Myocyte (in vitro differentiated cells): ENCODE data around the gene AGPAT2. TPM values are rescaled to one million over a fixed set of nuclear protein-coding genes. Genes with fewer than 3 reads are reported as not detected.

Source experiments
- DNase-seq: peaks from one replicate; pipeline ENCODE4 v3.0.0-alpha.2; 2012; ENCODE audit warnings: low read depth
- total RNA-seq: library from RNA; depleted of rRNA; stranded (reverse); fragments of >200 nt; gene quantifications from 2 replicates; pipeline ENCODE4 v1.2.3, GENCODE V29; 2014

Gene AGPAT2
- total RNA-seq, 1 donor from 2014 or later: 21.3 TPM

DNA sequence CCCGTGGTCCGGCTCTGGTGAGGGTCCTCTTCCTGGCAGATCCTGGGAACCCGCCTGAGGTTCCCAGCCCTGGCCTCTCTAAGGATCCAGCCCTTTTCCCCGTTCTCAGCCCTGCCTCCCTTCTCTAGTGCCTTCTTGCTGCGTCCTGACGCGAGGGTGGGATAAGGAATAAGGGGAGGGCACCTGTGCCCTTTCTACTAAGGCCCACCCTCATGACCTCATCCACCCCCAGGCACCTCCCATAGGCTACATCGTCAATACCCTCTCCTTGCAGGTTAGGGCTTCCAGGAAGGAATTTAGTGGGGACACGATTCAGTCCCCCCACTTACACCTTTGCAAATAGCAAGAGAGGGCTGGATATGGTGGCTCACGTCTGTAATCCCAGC is 14.4 kb upstream of the AGPAT2 start:
- DNase-seq: no peak

DNA sequence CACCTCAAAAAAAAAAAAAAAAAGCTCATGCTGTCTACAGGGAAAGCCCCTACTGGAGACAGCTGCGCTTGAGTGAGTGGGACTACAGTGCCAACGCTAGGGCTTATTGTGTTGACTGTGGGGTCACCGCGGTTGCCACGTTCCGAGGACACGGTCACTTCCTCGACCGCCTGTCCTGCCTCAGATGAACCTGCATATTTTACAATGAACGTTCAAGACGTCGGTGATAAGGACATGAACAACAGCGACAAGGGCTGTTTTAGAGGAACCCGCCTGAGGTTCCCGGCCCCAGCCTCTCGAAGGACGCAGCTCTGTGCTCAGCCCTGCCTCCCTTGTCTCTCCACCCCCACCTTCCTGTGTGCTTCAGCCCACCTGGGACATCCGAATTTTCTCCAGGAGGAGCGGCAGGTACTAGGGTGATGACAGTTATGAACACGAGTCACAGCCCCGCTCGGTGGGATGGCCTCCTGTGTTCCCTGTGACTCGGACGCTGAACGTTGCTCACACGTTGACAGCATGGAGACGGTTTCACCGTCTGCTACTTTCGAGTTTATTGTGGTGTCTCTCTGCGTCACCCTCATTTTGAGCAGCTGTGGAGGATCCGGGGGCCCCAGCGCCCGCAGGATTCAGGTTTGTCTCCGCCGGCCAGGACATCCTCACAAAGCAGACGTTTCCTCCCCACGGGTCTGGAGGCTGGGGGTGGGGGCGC is 13.9 kb upstream of the AGPAT2 start:
- peak; percentile 77 for DNase-seq

DNA sequence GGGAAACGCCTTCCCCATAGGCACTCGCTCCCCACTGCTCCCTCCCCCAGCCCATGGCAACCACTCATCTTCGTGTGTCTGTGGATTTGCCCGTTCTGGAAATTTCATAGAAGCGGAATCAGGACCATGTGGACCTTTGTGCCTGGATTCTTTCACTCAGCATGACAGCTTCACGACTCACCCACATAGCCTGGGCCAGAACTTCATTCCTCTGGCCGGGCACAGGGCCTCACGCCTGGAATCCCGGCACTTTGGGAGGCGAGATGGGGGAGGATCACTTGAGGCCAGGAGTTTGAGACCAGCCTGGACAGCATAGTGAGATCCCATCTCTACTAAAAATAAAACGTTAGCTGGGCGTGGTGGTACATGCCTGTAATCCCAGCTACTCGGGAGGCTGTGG is 13.0 kb upstream of the AGPAT2 start:
- no peak for DNase-seq

DNA sequence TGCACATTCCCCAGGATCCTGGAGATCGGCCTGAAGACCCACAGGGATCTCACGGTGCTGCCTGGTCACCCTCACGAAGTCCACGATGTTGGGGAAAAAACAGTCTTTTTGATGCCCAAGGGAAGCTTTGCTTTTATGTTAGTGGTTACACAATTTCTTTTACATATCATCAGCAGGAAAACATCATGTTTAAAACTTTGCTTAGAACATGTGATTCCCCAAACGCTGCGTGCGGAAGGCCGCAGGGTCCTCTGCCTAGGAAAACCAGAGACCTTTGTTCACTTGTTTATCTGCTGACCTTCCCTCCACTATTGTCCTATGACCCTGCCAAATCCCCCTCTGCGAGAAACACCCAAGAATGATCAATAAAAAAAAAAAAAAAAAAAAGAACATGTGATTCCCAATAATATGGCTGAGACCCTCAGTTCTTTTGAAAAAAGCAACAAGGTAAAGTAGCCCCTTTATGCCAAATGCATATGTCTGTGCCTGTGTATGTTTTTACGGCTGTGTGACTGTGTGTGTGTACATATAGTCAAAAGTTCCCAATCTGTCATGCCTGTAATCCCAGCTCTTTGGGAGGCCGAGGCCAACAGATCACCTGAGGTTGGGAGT is 11.5 kb upstream of the AGPAT2 start:
- DNase-seq: no peak

DNA sequence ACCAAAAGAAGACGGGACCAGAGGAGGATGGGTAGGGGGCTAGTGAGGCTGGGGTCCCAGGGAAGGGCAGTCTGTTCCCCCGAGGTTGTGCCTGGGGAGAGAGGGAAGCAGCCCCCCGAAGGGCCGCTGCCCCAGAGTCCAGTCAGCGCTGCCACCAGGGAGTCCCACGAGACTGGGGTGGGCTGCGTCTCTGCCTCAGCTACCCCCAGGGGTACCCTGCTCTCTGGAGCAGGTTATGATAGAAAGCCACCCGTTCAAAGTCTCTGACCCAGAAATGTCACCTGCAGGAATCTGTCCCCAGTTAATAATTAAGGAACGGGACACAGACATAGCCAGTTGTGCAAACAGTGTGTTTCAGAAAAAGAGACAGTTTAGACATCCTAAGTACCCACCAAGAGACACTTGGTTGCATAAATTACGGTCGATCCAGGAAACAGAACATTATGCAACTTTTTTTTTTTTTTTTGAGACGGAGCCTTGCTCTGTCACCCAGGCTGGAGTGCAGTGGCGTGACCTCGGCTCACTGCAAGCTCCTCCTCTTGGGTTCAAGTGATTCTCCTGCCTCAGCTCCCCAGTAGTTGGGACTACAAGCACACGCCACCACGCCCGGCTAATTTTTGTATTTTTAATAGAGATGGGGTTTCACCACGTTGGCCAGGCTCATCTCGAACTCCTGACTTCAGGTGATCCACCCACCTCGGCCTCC is 10.7 kb upstream of the AGPAT2 start:
- no peak for DNase-seq

GRCh38 chr9:136697146-136697820 is 10.0 kb upstream of the AGPAT2 start:
- no peak for DNase-seq

DNA sequence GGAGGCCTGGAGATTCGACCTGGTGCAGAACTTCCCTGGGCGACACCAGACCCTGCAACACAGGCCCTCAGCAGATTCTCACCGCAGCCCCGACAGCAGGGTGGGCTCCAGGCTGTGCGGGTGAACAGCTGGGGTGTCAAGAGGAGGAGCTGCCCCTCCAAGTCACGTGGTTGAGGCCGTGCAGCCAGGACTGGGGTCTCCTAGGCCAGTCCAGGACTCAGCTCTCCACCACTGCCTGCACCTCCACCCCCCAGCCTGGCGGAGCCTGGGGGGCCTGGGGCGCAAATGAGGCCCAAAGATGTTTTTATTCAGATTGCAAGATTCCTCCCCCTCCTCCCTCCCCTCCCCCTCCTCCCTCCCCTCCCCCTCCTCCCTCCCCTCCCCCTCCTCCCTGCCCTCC is 9.2 kb upstream of the AGPAT2 start:
- DNase-seq: no peak

DNA sequence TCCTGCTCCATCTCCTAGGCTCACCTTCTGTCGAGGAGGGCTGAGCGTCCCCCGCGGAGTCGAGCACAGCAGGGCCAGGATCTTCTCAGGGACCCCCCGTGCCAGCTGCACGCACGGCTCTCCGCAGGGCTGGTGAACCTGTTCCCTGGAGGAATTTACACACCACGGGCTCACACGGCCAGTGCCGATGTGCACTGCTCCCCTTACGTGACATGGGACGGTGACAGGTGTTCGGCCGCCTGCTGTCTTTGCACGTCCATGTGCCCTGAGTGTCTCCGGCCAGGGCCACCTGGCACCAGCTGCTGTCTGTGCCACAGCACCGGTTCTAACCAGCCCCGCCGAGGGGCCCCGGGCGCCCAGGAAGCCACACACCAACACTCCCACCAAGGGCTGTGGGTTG is 8.7 kb upstream of the AGPAT2 start:
- DNase-seq: peak; percentile 90

GRCh38 chr9:136695435-136695895 is 8.2 kb upstream of the AGPAT2 start:
- DNase-seq: peak; percentile 96

DNA sequence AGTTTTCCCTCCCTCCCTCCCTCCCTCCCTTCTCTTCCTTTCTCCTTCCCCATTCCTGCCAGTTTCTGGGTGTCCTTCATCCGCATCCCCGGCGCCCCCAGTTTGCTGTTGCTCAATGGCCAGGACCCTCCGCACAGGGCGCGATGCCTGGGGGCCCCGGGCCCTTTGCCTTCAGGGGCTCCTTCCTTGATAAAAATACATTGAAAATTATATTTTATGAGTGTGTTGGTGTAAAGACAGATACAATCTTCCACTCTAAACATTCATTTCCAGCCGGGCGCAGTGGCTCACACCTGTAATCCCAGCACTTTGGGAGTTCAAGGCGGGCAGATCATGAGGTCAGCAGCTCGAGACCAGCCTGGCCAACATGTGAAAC is 7.6 kb upstream of the AGPAT2 start:
- DNase-seq: no peak

- peak; percentile 70 for DNase-seq
Observed at GRCh38 chr9:136694163-136694871, 7.1 kb upstream of the AGPAT2 start.

GRCh38 chr9:136693490-136694162 is 6.4 kb upstream of the AGPAT2 start:
- DNase-seq: peak; percentile 55

DNA sequence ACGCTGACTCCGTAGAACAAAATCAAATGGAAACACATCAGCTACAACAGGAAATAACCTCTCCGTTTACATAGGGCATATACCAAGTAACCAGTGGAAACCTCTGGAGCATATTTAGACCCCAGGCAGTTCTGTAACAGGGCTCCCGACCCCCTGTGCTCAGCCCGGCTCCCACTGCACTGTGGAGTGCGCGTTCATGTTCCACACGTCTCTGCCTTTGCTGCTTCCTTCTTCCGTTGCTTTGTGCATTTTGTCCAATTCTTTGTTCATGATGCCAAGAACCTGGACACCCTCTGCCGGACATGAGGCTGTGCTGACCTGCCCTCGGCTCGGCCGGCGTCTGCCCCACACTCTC is 5.9 kb upstream of the AGPAT2 start:
- no peak for DNase-seq

- no peak for DNase-seq
Observed at GRCh38 chr9:136692185-136693134, 5.2 kb upstream of the AGPAT2 start.

- DNase-seq: no peak
Observed at GRCh38 chr9:136691316-136692184, 4.3 kb upstream of the AGPAT2 start.

- DNase-seq: peak; percentile 83
Observed at GRCh38 chr9:136690806-136691261, 3.6 kb upstream of the AGPAT2 start.

GRCh38 chr9:136690104-136690805 is 3.0 kb upstream of the AGPAT2 start:
- DNase-seq: peak; percentile 91

DNA sequence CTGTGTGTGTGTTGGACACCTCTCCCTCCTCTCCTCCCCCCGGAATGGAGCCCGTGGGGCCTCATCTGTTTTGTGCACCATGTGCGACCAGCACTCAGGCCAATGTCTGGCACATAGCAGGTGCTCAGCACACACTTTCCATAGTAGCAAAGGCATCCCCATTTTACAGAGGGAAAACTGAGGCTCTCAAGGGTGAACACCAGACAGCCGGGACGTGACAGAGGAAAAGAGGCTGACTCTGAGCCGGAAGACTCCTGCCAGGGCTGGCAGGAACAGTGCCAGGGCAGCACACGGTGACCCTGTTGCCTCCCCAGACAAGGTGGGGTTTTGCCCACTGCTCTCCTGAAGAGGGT is 1.8 kb upstream of the AGPAT2 start:
- DNase-seq: no peak
